NCI-H2029 (cell line): ENCODE data around the gene OR2V2.
A peak's percentile ranks its signal among the peaks of the same experiment; 100 is the strongest.
"Not testable (repeated sequence)": the region's sequence is repeated elsewhere in the genome, so short reads cannot be mapped to it uniquely, and the experiment has no call there.

Experiments used
- DNase-seq: peaks from one replicate; lab custom pipeline; 2025; lab: John Stamatoyannopoulos, UW

Gene OR2V2

GRCh38 chr5:181145133-181145532, 2.3 kb upstream of the OR2V2 start:
- no peak for DNase-seq

- DNase-seq = no peak
Observed at GRCh38 chr5:181149355-181149754, 2.0 kb downstream of the OR2V2 start.

GRCh38 chr5:181149806-181150733, 2.7 kb downstream of the OR2V2 start:
- no peak for DNase-seq

GRCh38 chr5:181151146-181151545, 3.8 kb downstream of the OR2V2 start:
- no peak for DNase-seq

GRCh38 chr5:181152406-181152805, 5.0 kb downstream of the OR2V2 start:
- no peak for DNase-seq

- no peak for DNase-seq
Observed at GRCh38 chr5:181153814-181154213, 6.4 kb downstream of the OR2V2 start.

- DNase-seq = no peak
Observed at GRCh38 chr5:181156758-181157157, 9.4 kb downstream of the OR2V2 start.

GRCh38 chr5:181158869-181159268, 11.5 kb downstream of the OR2V2 start:
- no peak for DNase-seq

GRCh38 chr5:181159286-181160151, 12.1 kb downstream of the OR2V2 start:
- DNase-seq = peak; percentile 74

- no peak for DNase-seq
Observed at GRCh38 chr5:181160152-181160754, 12.9 kb downstream of the OR2V2 start.

- not testable (repeated sequence) for DNase-seq
Observed at GRCh38 chr5:181160755-181161533, 13.6 kb downstream of the OR2V2 start.

GRCh38 chr5:181161534-181162175, 14.3 kb downstream of the OR2V2 start:
- no peak for DNase-seq

GRCh38 chr5:181163487-181164075, 16.2 kb downstream of the OR2V2 start:
- DNase-seq = no peak

GRCh38 chr5:181164076-181164952, 16.9 kb downstream of the OR2V2 start:
- no peak for DNase-seq

GRCh38 chr5:181166812-181167733, 19.7 kb downstream of the OR2V2 start:
- no peak for DNase-seq

GRCh38 chr5:181167814-181168488, 20.6 kb downstream of the OR2V2 start:
- no peak for DNase-seq

- no peak for DNase-seq
Observed at GRCh38 chr5:181168595-181169118, 21.3 kb downstream of the OR2V2 start.
